SK-N-SH (cell line): ENCODE results near the gene PIP4K2C. TPM values are rescaled to one million over a fixed set of nuclear protein-coding genes. Genes with fewer than 3 reads are reported as not detected.

Experiments
- CTCF ChIA-PET: fragments of 300-600, 350-600 bp; formaldehyde crosslinking; extraction: SDS; loops from one replicate; lab custom pipeline; 2021; lab: Yijun Ruan, JAX
- POLR2A ChIA-PET: fragments of 350-600 bp; sonication (Branson Sonifier 250); formaldehyde crosslinking; extraction: SDS; loops from one replicate; lab custom pipeline; 2020; ENCODE audit warnings: antibody characterized with exemption, inconsistent platforms; lab: Yijun Ruan, JAX
- DNase-seq: peaks from one replicate; pipeline ENCODE4 v3.0.0; 2012
- H2AFZ ChIP-seq: fragments of 200-600 bp; sonication (generic); 2 replicates; pipeline ENCODE4 v1.8.1; 2016; ENCODE audit warnings: antibody characterized with exemption, mild to moderate bottlenecking, low read depth
- H3F3A ChIP-seq: fragments of 200-600 bp; sonication (generic); replicated peaks from 2 replicates; pipeline ENCODE3; 2016; ENCODE audit warnings: antibody characterized with exemption, mild to moderate bottlenecking; ENCODE audit not compliant: insufficient read depth
- H3K27ac ChIP-seq, 2 experiments: fragments of 200-500 bp in 1 of 2; fragments of 200-600 bp in 1 of 2; sonication (Bioruptor generic) in 1 of 2; sonication (generic), shearing (Covaris generic) in 1 of 2; 2 replicates each; pipeline versions ENCODE4 v1.5.1 to v1.6.1; 2014 to 2016; ENCODE audit warnings: low read depth in 2 of 2, inconsistent platforms in 1 of 2, low read length in 1 of 2, mild to moderate bottlenecking in 1 of 2, mixed read lengths in 1 of 2
- H3K27me3 ChIP-seq: fragments of 200-600 bp; sonication (generic), shearing (Covaris generic); 2 replicates; pipeline ENCODE4 v1.6.1; 2016; ENCODE audit warnings: mixed run types; ENCODE audit not compliant: insufficient read depth
- H3K36me3 ChIP-seq, 2 experiments: fragments of 200-500 bp in 1 of 2; fragments of 200-600 bp in 1 of 2; sonication (Bioruptor generic) in 1 of 2; sonication (generic) in 1 of 2; replicated peaks in 1 of 2; 2 replicates each; pipeline versions ENCODE3 to v1.5.1; 2014 to 2016; ENCODE audit warnings: low read length in 1 of 2, mild to moderate bottlenecking in 1 of 2; ENCODE audit not compliant: insufficient read depth in 2 of 2, control insufficient read depth in 1 of 2
- H3K4me1 ChIP-seq, 2 experiments: fragments of 200-500 bp in 1 of 2; fragments of 200-600 bp in 1 of 2; sonication (Bioruptor generic) in 1 of 2; sonication (generic), shearing (Covaris generic) in 1 of 2; 2 replicates each; pipeline versions ENCODE4 v1.5.1 to v1.6.1; 2014 to 2016; ENCODE audit warnings: low read depth in 1 of 2, low read length in 1 of 2, mixed run types in 1 of 2; ENCODE audit not compliant: insufficient read depth in 2 of 2, control insufficient read depth in 1 of 2
- H3K4me2 ChIP-seq: fragments of 200-600 bp; sonication (generic), shearing (Covaris generic); 2 replicates; pipeline ENCODE4 v1.6.1; 2017; ENCODE audit warnings: mixed run types
- H3K4me3 ChIP-seq, 2 experiments: fragments of 200-500 bp in 1 of 2; fragments of 200-600 bp in 1 of 2; sonication (Bioruptor generic) in 1 of 2; sonication (generic), shearing (Covaris generic) in 1 of 2; 2 replicates each; pipeline versions ENCODE4 v1.5.1 to v1.8.1; 2014 to 2016; ENCODE audit warnings: low read depth in 2 of 2, inconsistent platforms in 1 of 2, low read length in 1 of 2, mild to moderate bottlenecking in 1 of 2, mixed read lengths in 1 of 2, moderate library complexity in 1 of 2
- H3K79me2 ChIP-seq: fragments of 200-600 bp; sonication (generic); 2 replicates; pipeline ENCODE4 v1.8.1; 2017; ENCODE audit warnings: mild to moderate bottlenecking; ENCODE audit not compliant: insufficient read depth
- H3K9ac ChIP-seq: fragments of 200-600 bp; sonication (generic); 2 replicates; pipeline ENCODE4 v1.6.1; 2017; ENCODE audit warnings: mixed run types
- H3K9me2 ChIP-seq: fragments of 200-600 bp; sonication (generic); 2 replicates; pipeline ENCODE4 v1.6.1; 2017; ENCODE audit warnings: mixed run types
- H3K9me3 ChIP-seq: fragments of 200-600 bp; sonication (generic); 2 replicates; pipeline ENCODE4 v1.6.1; 2017; ENCODE audit warnings: mixed run types, mild to moderate bottlenecking, moderate library complexity
- H4K20me1 ChIP-seq: fragments of 200-600 bp; sonication (generic); 2 replicates; pipeline ENCODE4 v1.6.1; 2017; ENCODE audit warnings: mild to moderate bottlenecking, mixed run types; ENCODE audit not compliant: insufficient read depth
- CHD2 ChIP-seq: fragments of 150-350 bp; IDR thresholded peaks from 2 replicates; pipeline ENCODE4 v1.6.1; 2018; ENCODE audit warnings: low read length; ENCODE audit not compliant: partially characterized antibody
- CTCF ChIP-seq: fragments of 200-600 bp; sonication (generic); IDR thresholded peaks from 2 replicates; pipeline ENCODE4 v1.6.1; 2017; ENCODE audit warnings: antibody characterized with exemption, mild to moderate bottlenecking, moderate library complexity
- MAX ChIP-seq: IDR thresholded peaks from 2 replicates; pipeline ENCODE4 v1.4.0; 2012; ENCODE audit warnings: low read depth
- MXI1 ChIP-seq: IDR thresholded peaks from 2 replicates; pipeline ENCODE4 v1.6.1; 2012; ENCODE audit warnings: mild to moderate bottlenecking, low read depth, low read length, improper control_type of control experiment
- NFIC ChIP-seq: IDR thresholded peaks from 2 replicates; pipeline ENCODE4 v1.4.0; 2012; ENCODE audit warnings: borderline replicate concordance
- NRF1 ChIP-seq: IDR thresholded peaks from 2 replicates; pipeline ENCODE4 v1.6.1; 2012; ENCODE audit warnings: low read depth, mild to moderate bottlenecking, low read length
- PBX3 ChIP-seq: IDR thresholded peaks from 2 replicates; pipeline ENCODE4; 2012
- POLR2AphosphoS5 ChIP-seq: IDR thresholded peaks from 2 replicates; pipeline ENCODE4 v1.6.1; 2012; ENCODE audit warnings: low read depth, low read length
- RFX5 ChIP-seq: IDR thresholded peaks from 2 replicates; pipeline ENCODE4 v1.6.1; 2012; ENCODE audit warnings: mild to moderate bottlenecking, improper control_type of control experiment, low read length
- TAF1 ChIP-seq: IDR thresholded peaks from 2 replicates; pipeline ENCODE4 v1.6.1; 2012; ENCODE audit warnings: low read depth, mild to moderate bottlenecking, low read length, moderate library complexity, borderline replicate concordance
- USF1 ChIP-seq: IDR thresholded peaks from 2 replicates; pipeline ENCODE4 v1.4.0; 2012; ENCODE audit warnings: low read depth, borderline replicate concordance
- WGBS: methylation state at CpG from one replicate; pipeline ENCODE4 v1.1.6; 2017; ENCODE audit warnings: low lambda C conversion rate; 5-methylcytosine and 5-hydroxymethylcytosine counted together
- polyA plus RNA-seq, 3 experiments: library from polyadenylated mRNA; depleted of rRNA; stranded (reverse); fragments of >200 nt; gene quantifications; 2 replicates each; pipeline ENCODE4 v1.2.3, GENCODE V29; 2012

Gene PIP4K2C
- polyA plus RNA-seq, 1 of the 3 experiments (the other 2 are of a cell fraction), result 34.2 TPM

GRCh38 chr12:57610554-57611107, 19.6 kb downstream of the PIP4K2C start:
- peak overlapping the region; percentile 98 for H2AFZ ChIP-seq
- H3K27me3 ChIP-seq, result no peaks in the 10 kb centered on the region
- H4K20me1 ChIP-seq, result no peaks in the 10 kb centered on the region
- H3K4me1 ChIP-seq, result peaks cover 5 to 34% of the 10 kb centered on the region in 2 experiments; a peak in 3 of 4 replicates
- TF ChIP-seq PBX3 (no peak), CTCF (no peak), MXI1 (no peak), USF1 (no peak), NFIC (0 out of 2 replicates have a peak, but pooled peaks have one; percentile 24), CHD2 (no peak), NRF1 (no peak)
- H3K9me2 ChIP-seq, result no peaks in the 10 kb centered on the region
- H3K9ac ChIP-seq, result peak overlapping the region; percentile 85
- ChIA-PET CTCF (interaction anchor here (0.7 to 7.4 kb wide), 7 partner anchors 10 to 116 kb away, joined by 3 to 90 read pairs (median 10); partner anchors contain the start of gene B4GALNT1), POLR2A (interaction anchor here (0.6 to 2.7 kb wide), 6 partner anchors 20 to 115 kb away, joined by 3 to 21 read pairs (median 4); partner anchors contain the start of genes DDIT3, OS9 and PIP4K2C)
- DNase-seq, result peak; percentile 85
- H3K27ac ChIP-seq, result peak overlapping the region; percentile 36 to 86; a peak in 2 of 4 replicates
- peaks cover 6% of the 10 kb centered on the region for H3F3A ChIP-seq
- 46% methylated on average over 22 of the region's 29 CpGs for WGBS
- H3K36me3 ChIP-seq, result peaks cover 0 to 49% of the 10 kb centered on the region in 2 experiments
- peak overlapping the region; percentile 51 to 75 for H3K4me3 ChIP-seq
- peak overlapping the region; percentile 85 for H3K4me2 ChIP-seq
- no peaks in the 10 kb centered on the region for H3K9me3 ChIP-seq
- no peaks in the 10 kb centered on the region; the same call in 1 of the 2 replicates for H3K79me2 ChIP-seq

- CTCF ChIA-PET, result interaction anchor here (0.7 to 7.4 kb wide), 7 partner anchors 9 to 115 kb away, joined by 3 to 90 read pairs (median 10); partner anchors contain the start of gene B4GALNT1
- H3K4me2 ChIP-seq, result peak within 1 kb of the TSS; percentile 85
- 3% methylated on average over 23 of the region's 55 CpGs for WGBS
- H3F3A ChIP-seq, result peaks cover 6% of the 10 kb centered on the region
- H3K4me1 ChIP-seq, result peaks cover 5 to 29% of the 10 kb centered on the region in 2 experiments; a peak in 2 of 4 replicates
- H3K9me2 ChIP-seq, result no peaks in the 10 kb centered on the region
- peak within 1 kb of the TSS; percentile 51 to 75 for H3K4me3 ChIP-seq
- TF ChIP-seq TAF1, result peak; percentile 56
- peak; percentile 89 for TF ChIP-seq POLR2AphosphoS5
- no peak for TF ChIP-seq CHD2
- TF ChIP-seq RFX5, result no peak
- TF ChIP-seq MAX, result 0 out of 2 replicates have a peak, but pooled peaks have one; percentile 13
- no peaks in the 10 kb centered on the region for H3K27me3 ChIP-seq
- no peaks in the 10 kb centered on the region for H3K79me2 ChIP-seq
- peak within 1 kb of the TSS; percentile 85 for H3K9ac ChIP-seq
- H4K20me1 ChIP-seq, result no peaks in the 10 kb centered on the region
- H2AFZ ChIP-seq, result peak within 1 kb of the TSS; percentile 98
- peak within 1 kb of the TSS; percentile 36 to 86; a peak in 3 of 4 replicates for H3K27ac ChIP-seq
- peak; percentile 97 for DNase-seq
- H3K9me3 ChIP-seq, result no peaks in the 10 kb centered on the region
- H3K36me3 ChIP-seq, result peaks cover 0 to 55% of the 10 kb centered on the region in 2 experiments
- POLR2A ChIA-PET, result interaction anchor here (0.6 to 2.7 kb wide), 7 partner anchors 20 to 115 kb away, joined by 3 to 21 read pairs (median 3); partner anchors contain the start of genes DDIT3, OS9 and PIP4K2C
Observed at GRCh38 chr12:57611108-57611826, 20.3 kb downstream of the PIP4K2C start, which contains the start of gene ARHGEF25. Gene ARHGEF25 (plus strand): TSS chr12:57611435. CDS start chr12:57611895, 460 bp downstream.
